Brain microvascular endothelial cell (primary cell): ENCODE data around the gene SWSAP1.

ENCODE experiments used
- DNase-seq: peaks from one replicate; pipeline ENCODE4 v3.0.0-alpha.2; 2020
- H3K27ac ChIP-seq: fragments of 250-450 bp; sonication (Bioruptor Pico); 2 replicates; pipeline ENCODE4 v1.5.1; 2020; ENCODE audit warnings: mild to moderate bottlenecking, moderate library complexity
- H3K27me3 ChIP-seq: fragments of 250-450 bp; sonication (Bioruptor Pico); replicated peaks from 2 replicates; pipeline ENCODE4 v1.5.1; 2020; ENCODE audit warnings: mild to moderate bottlenecking
- H3K36me3 ChIP-seq: fragments of 250-450 bp; sonication (Bioruptor Pico); replicated peaks from 2 replicates; pipeline ENCODE4 v1.5.1; 2020; ENCODE audit warnings: mild to moderate bottlenecking
- H3K4me3 ChIP-seq: 2 replicates; pipeline ENCODE4 v1.5.1; 2011; ENCODE audit warnings: low read depth, mild to moderate bottlenecking, control low read depth, low read length, moderate library complexity
- in situ Hi-C: cut with HindIII; loops from 2 replicates; pipeline ENCODE4 v1.10.0; 2017; ENCODE audit warnings: low sequenced_read_pairs, low pct_ligation_motif_present
- TF ChIP-seq, protein P1 (sequence below): IDR thresholded peaks from 2 replicates; pipeline ENCODE4 v1.5.1; 2011; ENCODE audit warnings: low read depth, mild to moderate bottlenecking, moderate library complexity, low read length, control low read depth, inconsistent platforms; ENCODE audit errors: missing control alignments

SWSAP1 gene

DNA sequence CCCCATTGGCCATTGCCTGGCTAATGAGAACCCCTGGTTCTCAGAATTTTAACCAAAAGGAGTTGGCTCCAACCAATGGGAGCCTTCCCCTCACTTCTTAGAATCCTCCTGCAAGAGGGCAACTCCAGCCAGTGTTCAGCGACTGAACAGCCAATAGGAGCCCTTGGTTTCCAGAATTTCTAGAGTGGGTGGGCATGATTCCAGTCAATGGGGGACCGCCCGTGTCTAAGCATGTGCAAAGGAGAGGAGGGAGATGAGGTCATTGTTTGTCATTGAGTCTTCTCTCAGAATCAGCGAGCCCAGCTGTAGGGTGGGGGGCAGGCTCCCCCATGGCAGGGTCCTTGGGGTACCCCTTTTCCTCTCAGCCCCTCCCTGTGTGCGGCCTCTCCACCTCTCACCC lies 9.5 kb upstream of the SWSAP1 start:
- in situ Hi-C loops, result no loop called here
- peaks cover 11% of the 10 kb centered on the region for H3K36me3 ChIP-seq
- no peak overlapping the region for H3K27ac ChIP-seq
- no peaks in the 10 kb centered on the region for H3K27me3 ChIP-seq
- TF ChIP-seq, protein P1, sequence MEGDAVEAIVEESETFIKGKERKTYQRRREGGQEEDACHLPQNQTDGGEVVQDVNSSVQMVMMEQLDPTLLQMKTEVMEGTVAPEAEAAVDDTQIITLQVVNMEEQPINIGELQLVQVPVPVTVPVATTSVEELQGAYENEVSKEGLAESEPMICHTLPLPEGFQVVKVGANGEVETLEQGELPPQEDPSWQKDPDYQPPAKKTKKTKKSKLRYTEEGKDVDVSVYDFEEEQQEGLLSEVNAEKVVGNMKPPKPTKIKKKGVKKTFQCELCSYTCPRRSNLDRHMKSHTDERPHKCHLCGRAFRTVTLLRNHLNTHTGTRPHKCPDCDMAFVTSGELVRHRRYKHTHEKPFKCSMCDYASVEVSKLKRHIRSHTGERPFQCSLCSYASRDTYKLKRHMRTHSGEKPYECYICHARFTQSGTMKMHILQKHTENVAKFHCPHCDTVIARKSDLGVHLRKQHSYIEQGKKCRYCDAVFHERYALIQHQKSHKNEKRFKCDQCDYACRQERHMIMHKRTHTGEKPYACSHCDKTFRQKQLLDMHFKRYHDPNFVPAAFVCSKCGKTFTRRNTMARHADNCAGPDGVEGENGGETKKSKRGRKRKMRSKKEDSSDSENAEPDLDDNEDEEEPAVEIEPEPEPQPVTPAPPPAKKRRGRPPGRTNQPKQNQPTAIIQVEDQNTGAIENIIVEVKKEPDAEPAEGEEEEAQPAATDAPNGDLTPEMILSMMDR, result no peak
- no peak overlapping the region for H3K4me3 ChIP-seq
- no peak for DNase-seq

DNA sequence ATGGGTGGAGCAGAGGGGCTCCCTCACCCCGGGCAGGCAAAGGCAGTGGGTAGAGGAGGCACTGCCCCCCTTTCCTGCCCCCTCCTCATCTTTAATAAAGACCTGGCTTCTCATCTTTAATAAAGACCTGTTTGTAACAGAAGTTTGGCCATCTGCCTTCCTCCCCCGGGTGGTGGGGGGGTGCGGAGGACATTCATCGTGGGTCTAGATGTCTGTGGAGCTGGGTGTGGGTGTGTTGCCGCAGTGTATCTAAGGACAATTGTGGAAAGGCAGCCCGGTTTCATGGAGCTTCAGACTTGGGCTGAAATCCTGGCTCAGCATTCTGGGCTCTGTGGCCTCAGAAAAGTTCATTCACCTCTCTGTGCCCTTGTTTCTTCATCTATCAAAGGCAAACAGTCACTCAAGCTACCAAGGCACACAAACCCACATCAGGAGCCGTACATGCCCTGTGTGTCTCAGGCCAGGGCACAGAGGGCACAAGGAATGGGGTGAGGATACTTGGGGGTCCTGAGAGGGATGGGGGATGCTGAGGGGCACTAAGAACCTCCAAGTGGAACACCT lies 8.8 kb upstream of the SWSAP1 start:
- TF ChIP-seq, protein P1, result no peak
- DNase-seq, result no peak
- Histone ChIP-seq H3K36me3 (peaks cover 11% of the 10 kb centered on the region), H3K4me3 (no peak overlapping the region), H3K27me3 (no peaks in the 10 kb centered on the region), H3K27ac (no peak overlapping the region)
- in situ Hi-C loops, result no loop called here

DNA sequence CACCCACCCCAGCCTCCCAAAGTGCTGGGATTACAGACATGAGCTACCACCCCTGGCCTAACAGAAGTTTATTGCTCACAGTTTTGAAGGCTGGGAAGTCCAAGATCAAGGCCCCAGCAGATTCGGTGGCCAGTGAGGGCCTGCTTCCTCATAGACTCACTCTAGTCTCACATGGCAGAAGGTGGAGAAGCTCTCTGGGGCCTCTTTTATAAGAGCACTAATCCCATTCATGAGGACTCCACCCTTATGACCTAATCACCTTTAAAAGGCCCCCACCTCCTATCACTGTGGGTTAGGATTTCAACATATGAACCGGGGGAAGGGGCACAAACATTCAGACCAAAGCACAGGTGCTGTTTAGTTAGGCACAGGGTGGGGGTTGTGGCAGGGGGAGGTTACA lies 6.9 kb upstream of the SWSAP1 start:
- TF ChIP-seq, protein P1, result no peak
- peaks cover 3% of the 10 kb centered on the region for H3K36me3 ChIP-seq
- in situ Hi-C loops, result no loop called here
- DNase-seq, result no peak
- H3K27ac ChIP-seq, result no peak overlapping the region
- no peaks in the 10 kb centered on the region for H3K27me3 ChIP-seq
- H3K4me3 ChIP-seq, result no peak overlapping the region

DNA sequence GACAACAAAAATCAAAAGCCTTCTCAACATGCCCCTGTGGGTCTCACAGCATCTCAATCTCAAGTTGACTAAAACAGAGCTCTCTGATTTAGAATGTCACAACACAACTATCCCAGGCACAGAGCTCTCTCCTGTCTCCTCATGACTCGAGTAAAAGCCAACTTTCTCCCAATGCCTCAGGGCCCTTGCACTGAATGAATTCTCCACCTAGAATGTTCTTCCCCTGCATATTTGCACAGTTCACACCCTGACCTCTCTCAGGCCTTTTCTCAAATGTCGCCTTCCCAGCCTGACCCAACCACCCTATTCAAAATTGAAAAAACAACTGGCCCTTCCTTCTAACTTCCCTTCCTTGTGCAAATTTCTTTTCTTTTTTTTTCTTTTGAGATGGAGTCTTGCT lies 3.7 kb upstream of the SWSAP1 start:
- Histone ChIP-seq H3K36me3 (no peaks in the 10 kb centered on the region), H3K4me3 (no peak overlapping the region), H3K27ac (no peak overlapping the region), H3K27me3 (no peaks in the 10 kb centered on the region)
- in situ Hi-C loops, result no loop called here
- DNase-seq, result no peak
- TF ChIP-seq, protein P1, result no peak

DNA sequence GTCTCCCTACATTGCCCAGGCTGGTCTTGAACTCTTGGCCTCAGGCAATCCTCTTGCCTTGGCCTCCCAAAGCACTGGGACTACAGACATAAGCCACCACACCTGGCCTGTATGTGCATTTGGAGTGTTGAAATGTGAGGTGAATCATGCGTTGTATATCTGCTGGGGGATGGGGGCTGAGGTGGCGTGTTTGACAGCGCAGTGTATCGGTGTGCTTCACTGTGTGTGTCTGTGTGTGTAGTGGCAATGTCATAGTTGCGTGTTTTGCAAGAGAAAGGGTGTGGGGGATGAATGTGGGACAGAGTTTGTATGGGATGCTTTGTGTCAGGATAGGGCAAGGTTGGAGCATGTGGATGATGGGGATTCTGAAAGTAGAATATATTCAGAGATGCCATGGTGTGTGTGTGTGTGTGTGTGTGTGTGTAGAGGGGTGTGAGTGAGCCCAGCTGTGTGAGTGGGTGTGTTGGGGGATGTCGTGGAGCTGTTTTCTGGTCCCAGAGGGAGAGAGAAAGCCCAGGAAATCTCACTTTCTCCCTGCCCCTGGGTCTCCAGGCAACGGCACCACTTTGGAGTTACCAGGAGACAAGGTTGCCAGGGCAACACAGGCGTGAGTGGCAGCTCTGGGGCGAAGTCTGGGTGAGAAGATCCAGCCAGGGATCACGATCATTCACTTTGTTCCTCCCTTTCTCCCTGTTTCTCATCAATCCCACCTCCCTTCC lies 1.1 kb upstream of the SWSAP1 start:
- TF ChIP-seq, protein P1, result no peak
- DNase-seq, result no peak
- H3K4me3 ChIP-seq, result no peak overlapping the region
- in situ Hi-C loops, result no loop called here
- no peak overlapping the region for H3K27ac ChIP-seq
- no peaks in the 10 kb centered on the region for H3K27me3 ChIP-seq
- no peaks in the 10 kb centered on the region for H3K36me3 ChIP-seq

DNA sequence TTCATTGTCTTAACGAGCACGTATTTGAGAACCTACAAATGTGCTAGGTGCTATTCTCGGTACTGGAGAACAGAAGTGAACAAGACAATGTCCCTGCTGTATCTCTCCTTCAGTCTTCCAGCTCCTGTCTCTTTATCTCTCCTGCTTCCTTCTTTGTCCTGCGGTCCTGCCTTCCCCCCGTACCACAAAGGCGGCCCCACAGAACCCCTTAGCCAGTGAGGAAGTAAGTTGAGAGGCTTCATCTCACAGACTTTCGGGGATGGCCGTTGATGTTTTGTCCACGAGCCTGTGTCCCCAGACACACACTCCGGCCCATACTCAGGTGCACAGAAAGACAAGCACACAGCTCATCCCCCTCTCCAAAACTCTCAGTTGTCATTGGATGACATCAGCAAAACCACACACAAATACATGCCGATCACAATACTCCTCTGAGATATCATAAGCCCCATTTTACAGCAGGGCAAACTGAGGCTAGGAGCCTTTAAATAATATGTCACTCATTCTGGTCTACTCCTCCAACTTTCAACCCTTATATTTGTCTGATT lies 507 bp upstream of the SWSAP1 start:
- DNase-seq, result no peak
- H3K4me3 ChIP-seq, result peak overlapping the region; percentile 77
- in situ Hi-C loops, result no loop called here

More for the DNA sequence above, 507 bp upstream of the SWSAP1 start:
- Histone ChIP-seq H3K27ac (no peak overlapping the region), H3K36me3 (no peaks in the 10 kb centered on the region), H3K27me3 (no peaks in the 10 kb centered on the region)
- TF ChIP-seq, protein P1, result no peak
